Measurements from ENCODE around the gene VPS13A.
A peak's percentile ranks its signal among the peaks of the same experiment; 100 is the strongest.
"Not testable (repeated sequence)": the region's sequence is repeated elsewhere in the genome, so short reads cannot be mapped to it uniquely, and the experiment has no call there.

Gene VPS13A

GRCh38 chr9:77423841-77424240 is 246.5 kb downstream of the VPS13A start:
- no peak for DNase-seq (ENCODE audit: low read depth in 2 of 2)

GRCh38 chr9:77424993-77425392 is 247.7 kb downstream of the VPS13A start:
- DNase-seq (ENCODE audit: low read depth in 2 of 2): no peak

DNA sequence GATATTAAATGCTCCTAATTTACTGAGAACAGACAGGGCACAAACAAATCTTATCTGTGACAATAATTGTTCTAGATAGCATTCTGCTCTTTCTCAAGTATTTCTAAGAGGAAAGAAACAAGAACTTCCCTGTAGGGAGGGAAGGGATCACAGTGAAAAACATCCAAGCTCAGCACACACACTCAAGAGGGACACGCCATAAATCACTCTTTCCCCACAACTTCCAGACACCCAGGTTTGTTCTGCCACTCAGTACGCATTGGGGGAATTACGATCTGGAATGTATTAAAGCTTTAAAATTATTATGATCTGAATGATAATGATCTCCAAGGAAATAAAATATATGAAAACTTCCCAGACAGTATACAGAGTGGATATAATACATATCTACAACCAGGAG is 249.4 kb downstream of the VPS13A start:
- DNase-seq (ENCODE audit: low read depth in 2 of 2): no peak

DNA sequence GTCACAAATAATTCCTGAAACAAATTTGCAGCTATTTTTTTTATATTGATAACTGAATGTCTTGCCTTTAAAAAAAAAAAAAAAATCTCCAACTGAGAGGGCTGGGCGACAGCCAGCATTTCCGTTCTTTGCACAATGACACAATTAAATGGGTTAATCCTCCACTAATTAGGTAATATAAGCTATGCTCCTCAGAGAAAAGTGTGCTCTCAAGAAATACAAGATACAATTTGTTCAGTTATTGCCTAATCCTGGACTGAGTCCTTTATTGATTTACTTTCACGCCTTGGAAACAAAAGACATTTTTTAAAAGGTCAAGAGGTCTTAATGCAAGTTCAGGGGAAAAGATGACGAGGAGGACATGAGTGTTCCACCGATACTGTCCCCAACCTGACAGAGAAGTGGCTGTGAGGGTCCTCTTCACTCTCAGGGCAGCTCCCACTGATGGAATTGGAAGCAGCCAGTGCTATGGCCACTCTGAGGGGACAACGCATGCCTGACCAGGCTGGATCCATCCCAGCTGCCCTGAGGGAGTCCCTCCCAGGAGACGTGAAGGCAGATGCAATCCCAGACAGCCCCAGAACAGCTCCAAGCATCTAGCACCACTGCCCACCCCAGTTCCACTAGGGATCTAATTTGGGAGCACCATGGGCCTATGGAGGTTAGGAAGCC is 250.1 kb downstream of the VPS13A start:
- no peak for DNase-seq (ENCODE audit: low read depth in 2 of 2)

- no peak for DNase-seq (ENCODE audit: low read depth in 2 of 2)
Observed at GRCh38 chr9:77429928-77430327, 252.6 kb downstream of the VPS13A start.

DNA sequence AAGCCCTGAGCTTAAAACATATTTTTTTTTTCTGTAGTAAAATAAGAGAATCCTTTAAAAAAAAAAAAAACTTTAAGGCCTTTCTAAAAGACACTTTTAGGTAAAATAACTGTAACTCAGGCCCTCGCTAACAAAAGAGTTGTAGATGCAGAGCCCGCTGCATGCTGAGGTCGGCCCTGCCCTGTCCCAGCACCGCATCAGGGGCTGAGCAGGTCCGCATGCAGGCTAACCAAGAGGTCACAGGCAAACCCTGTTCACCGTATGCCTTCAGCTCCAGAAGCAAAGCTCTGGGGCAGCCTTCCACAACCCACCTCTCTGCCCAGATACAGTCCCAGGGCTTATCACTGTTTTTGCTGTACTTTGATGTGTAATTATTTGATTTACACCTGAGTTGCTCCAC is 254.7 kb downstream of the VPS13A start:
- DNase-seq (ENCODE audit: low read depth in 2 of 2): no peak

GRCh38 chr9:77433675-77434445 is 256.5 kb downstream of the VPS13A start:
- no peak for DNase-seq (ENCODE audit: low read depth in 2 of 2)

DNA sequence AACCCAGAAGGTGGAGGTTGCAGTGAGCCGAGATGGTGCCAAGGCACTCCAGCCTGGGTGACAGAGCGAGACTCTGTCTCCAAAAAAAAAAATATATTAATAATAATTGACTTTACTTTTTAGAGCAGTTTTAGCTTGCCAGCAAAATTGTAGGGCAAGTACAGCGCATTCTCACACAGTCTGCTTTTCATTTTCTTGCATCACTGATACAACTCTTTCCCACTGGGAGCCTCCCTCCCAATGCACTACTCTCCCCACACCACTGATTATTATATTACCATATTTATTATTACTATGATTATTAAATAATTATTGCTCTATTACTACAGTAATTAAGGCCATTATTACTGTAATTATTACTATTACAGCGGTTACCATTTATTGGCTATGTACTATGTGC is 257.9 kb downstream of the VPS13A start:
- DNase-seq (ENCODE audit: low read depth in 2 of 2): no peak

DNA sequence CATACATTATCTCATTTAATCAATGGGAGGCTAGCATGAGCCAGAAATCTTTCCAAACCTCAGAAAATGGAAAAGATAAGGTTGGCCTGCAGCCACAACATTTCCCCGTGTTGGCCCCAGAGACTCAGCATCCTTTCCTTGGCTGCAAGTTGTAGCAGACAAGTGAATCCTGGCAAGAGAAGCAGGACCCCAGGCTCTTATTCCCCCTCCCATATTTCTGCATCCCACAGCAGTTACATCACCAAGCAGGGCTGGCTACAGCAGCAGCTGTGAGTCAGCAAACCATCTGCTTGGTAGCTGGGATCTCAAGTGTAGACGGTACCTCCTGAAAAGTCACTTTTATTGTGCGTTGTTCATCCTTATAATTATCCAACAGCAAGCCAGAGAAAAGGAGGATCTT is 258.4 kb downstream of the VPS13A start:
- DNase-seq (ENCODE audit: low read depth in 2 of 2): no peak

DNA sequence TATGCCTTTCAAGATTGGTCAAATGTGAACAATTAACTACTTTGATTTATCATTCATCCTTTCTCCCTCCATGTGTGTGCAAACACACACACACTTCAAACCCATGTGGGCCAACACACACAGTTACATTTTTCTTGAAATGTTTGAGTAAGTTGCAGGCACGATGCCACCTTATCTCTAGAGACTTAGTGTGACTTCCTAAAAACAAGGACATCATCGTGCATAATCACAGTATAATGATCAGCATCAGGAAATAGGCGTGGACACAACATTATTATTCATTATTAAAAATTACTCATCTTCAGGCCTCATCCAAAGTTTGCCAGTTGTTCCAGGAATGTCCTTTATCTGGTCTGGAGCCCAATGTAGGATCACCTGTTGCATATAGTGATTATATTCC is 261.3 kb downstream of the VPS13A start:
- no peak for DNase-seq (ENCODE audit: low read depth in 2 of 2)

DNA sequence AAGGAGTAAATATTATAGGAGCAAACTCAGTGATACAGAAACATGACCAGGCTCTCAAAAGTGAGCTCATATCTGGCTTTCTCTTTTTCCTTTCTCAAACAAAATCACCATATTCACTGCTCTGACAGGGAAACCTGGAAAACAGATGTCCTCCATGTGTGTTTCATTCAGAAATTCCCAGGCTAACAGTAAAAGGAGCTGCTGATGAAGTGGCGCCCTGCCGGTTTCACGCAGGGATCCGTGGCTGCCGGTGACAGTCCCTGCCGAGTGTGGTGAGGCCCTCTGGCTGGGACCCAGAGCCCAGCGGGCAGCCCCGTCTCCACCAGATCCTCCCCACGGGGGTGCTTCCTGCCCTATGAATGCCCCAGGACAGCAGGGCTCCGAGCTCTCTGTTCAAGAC is 262.7 kb downstream of the VPS13A start:
- no peak for DNase-seq (ENCODE audit: low read depth in 2 of 2)

DNA sequence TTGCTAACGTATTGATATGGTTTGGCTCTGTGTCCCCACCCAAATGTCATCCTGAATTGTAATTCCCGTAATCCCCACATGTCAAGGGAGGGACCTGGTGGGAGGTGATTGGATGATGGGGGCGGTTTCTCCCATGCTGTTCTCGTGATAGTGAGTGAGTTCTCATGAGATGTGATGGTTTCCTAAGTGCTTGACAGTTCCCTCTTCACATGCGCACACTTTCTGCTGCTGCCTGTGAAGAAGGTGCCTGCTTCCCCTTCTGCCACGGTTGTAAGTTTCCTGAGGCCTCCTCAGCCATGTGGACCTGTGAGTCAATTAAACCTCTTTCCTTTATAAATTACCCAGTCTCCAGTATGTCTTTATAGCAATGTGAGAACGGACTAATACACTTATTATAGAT is 263.8 kb downstream of the VPS13A start:
- not testable (repeated sequence) for DNase-seq (ENCODE audit: low read depth in 2 of 2)

DNA sequence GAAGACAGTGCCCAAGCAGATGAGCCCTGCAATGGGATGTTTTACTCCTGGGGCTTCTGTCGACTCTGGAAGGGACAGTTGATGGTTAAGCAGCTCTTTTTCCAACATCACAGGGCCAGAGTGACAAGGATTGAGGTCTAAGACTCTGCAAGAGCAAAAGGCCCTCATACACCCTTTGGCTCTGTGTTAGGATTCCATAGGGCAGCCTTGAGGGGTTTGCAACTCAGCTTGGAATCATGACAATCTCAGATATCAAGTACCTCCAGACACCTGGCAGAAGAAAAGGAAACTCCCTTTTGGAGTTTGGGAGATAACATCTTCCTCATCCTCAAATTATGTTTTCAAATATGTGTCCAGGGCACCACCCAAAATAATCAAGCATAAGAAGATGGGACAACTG is 265.1 kb downstream of the VPS13A start:
- no peak for DNase-seq (ENCODE audit: low read depth in 2 of 2)

- DNase-seq (ENCODE audit: low read depth in 2 of 2): no peak
Observed at GRCh38 chr9:77447646-77448045, 270.3 kb downstream of the VPS13A start.

- DNase-seq (ENCODE audit: low read depth in 2 of 2): no peak
Observed at GRCh38 chr9:77449240-77450084, 272.1 kb downstream of the VPS13A start.

DNA sequence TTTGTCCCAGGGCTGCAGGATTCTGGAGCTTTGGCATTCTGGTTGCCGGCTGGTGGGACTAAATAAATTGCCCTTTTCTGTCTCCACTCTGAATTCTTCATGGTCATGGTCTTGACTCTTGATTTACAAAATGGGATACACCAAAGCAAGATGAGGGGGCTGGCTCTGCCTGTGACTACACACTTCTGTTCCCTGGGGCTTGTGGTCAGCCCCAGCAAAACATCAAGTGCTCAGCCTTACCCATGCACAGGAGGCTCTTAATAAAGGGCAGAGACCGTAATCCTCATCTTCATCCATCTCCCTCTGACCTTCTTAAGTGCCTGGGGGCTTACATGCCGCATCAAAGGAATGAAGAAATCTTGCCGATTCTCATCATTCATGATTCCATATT is 272.7 kb downstream of the VPS13A start:
- no peak for DNase-seq (ENCODE audit: low read depth in 2 of 2)

- no peak for DNase-seq (ENCODE audit: low read depth in 2 of 2)
Observed at GRCh38 chr9:77451507-77451906, 274.2 kb downstream of the VPS13A start.

GRCh38 chr9:77453825-77454647 is 276.7 kb downstream of the VPS13A start:
- DNase-seq (ENCODE audit: low read depth in 2 of 2): no peak

DNA sequence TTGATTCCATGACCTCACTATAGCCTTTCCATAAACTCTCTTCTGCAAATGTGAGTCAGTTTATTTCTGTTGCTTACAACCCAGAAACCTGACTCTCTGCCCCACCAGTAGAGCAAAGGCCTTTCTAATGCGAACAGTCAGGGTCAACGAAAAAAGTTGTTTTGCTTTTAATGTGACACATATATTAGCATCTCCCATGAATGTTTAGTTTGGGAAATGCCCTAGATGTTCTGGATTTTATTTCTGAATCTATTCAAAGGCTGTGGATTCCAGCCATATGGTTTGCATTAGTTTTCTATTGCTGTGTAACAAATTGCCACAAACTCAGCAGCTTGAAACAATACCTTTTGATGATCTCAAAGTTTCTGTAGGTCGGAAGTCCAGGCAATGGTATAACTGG is 277.3 kb downstream of the VPS13A start:
- DNase-seq (ENCODE audit: low read depth in 2 of 2): no peak

GRCh38 chr9:77455312-77455927 is 278.1 kb downstream of the VPS13A start:
- DNase-seq (ENCODE audit: low read depth in 2 of 2): no peak

GRCh38 chr9:77456829-77457437 is 279.6 kb downstream of the VPS13A start:
- peak; percentile 52 to 67 for DNase-seq (ENCODE audit: low read depth in 2 of 2)

All from stimulated activated CD8-positive, alpha-beta memory T cell treated with anti-CD3 and anti-CD28 coated beads, Interleukin-7, amount 100 ng/mL, for 4 hours (primary cell).